ENCODE results near the gene TMEM208.

TMEM208 gene

DNA sequence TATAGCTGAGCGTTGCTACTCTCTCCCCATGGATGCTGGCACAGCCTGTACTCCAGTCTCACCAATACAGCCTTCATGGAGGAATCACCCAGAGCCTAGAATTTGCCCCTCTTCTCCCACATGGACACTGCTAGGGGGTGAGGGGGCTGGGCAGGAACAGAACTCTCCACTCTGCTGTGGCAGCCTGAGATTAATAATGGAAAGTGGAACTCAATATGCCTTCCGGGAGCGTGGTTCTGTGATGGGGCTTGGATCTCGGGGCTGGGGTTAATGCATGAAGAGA is 23.1 kb downstream of the TMEM208 start:
- no peaks in the 10 kb centered on the region for H3K36me3 ChIP-seq (ENCODE audit: control insufficient read depth, low read depth, low read length)
- H3K27ac ChIP-seq (ENCODE audit: low read length): no peak overlapping the region
- no peak overlapping the region for H3K9ac ChIP-seq (ENCODE audit: low read length)
- peak overlapping the region; percentile 76 for H3K4me3 ChIP-seq (ENCODE audit: low read length)
- peaks cover 23% of the 10 kb centered on the region for H3K4me1 ChIP-seq (ENCODE audit: control insufficient read depth, low read depth, low read length)
- H3K27me3 ChIP-seq (ENCODE audit: control insufficient read depth, insufficient read depth, low read length): peaks cover 30% of the 10 kb centered on the region
- no peaks in the 10 kb centered on the region for H3K9me3 ChIP-seq (ENCODE audit: control insufficient read depth, low read depth, low read length)

DNA sequence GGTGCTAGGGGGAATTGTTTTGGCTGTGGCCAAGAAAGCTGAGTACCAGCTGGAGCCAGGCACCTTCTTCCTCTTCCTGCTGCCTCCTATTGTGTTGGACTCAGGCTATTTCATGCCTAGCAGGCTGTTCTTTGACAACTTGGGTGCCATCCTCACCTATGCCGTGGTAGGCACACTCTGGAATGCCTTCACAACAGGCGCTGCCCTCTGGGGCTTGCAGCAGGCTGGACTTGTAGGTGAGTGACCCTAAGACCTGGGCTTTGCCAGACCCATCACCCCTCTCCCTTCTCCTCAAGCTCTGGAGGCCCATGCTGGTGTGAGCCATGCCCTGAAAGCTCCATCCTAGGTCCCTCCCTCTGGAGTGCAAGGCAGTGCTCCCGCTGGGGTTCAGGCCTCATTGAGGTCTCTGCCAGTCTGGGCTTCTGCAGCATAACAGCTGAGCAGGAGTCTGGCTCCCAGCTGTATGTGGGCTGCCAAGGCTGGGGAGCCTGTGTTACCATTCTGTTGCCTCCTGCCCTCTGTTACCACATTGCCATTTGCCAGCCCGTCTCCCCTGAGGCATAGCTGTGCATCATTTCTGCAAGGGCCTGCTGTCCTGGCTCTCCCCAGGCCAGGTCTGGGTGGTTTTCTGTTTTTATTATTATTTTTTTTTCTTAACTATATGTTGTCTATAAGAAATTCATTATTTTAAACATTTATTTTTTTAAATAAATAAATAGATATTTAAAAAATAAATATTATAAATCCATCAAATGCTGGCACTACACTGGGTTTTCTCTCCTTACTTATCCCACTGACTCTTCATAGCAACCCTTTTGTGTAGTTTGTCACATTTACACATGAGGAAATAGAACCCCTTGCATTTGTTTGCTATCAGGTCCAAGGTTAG is 25.9 kb downstream of the TMEM208 start:
- Histone ChIP-seq H3K9ac (ENCODE audit: low read length) (no peak overlapping the region), H3K27ac (ENCODE audit: low read length) (no peak overlapping the region), H3K27me3 (ENCODE audit: control insufficient read depth, insufficient read depth, low read length) (peaks cover 27% of the 10 kb centered on the region), H3K4me1 (ENCODE audit: control insufficient read depth, low read depth, low read length) (peaks cover 11% of the 10 kb centered on the region), H3K36me3 (ENCODE audit: control insufficient read depth, low read depth, low read length) (no peaks in the 10 kb centered on the region), H3K4me3 (ENCODE audit: low read length) (no peak overlapping the region), H3K9me3 (ENCODE audit: control insufficient read depth, low read depth, low read length) (no peaks in the 10 kb centered on the region)

DNA sequence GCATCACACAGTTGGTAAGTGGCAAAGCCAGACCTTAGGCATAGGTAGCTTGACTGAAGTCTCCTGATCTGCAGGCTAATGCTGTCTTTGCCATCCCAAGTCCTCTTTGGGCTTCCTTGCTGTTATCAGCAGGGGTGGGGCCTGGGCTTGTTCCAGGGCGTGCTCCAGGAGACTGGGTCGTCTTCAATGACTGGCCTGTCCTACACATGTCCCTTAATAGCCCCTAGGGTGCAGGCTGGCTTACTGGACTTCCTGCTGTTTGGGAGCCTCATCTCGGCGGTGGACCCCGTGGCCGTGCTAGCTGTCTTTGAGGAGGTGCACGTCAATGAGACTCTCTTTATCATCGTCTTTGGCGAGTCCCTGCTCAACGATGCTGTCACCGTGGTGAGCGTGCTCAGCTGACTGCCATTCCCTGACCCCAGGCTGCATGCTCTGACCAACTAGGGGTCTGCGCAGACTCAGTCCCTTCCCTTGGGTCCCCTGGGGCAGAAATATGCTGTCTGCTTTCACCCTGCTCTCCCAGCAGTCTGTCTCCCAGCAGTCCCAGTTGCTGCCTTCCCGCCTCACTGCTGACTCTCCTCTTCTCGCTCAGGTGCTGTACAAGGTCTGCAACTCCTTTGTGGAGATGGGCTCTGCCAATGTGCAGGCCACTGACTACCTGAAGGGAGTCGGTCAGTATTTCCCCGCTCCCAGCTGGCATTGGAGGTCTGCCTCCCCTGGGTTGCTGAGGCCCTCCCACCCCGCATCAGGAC is 28.0 kb downstream of the TMEM208 start:
- Histone ChIP-seq H3K9ac (ENCODE audit: low read length) (no peak overlapping the region), H3K27me3 (ENCODE audit: control insufficient read depth, insufficient read depth, low read length) (peaks cover 11% of the 10 kb centered on the region), H3K4me3 (ENCODE audit: low read length) (no peak overlapping the region), H3K4me1 (ENCODE audit: control insufficient read depth, low read depth, low read length) (peaks cover under 1% of the 10 kb centered on the region), H3K27ac (ENCODE audit: low read length) (no peak overlapping the region), H3K36me3 (ENCODE audit: control insufficient read depth, low read depth, low read length) (no peaks in the 10 kb centered on the region), H3K9me3 (ENCODE audit: control insufficient read depth, low read depth, low read length) (no peaks in the 10 kb centered on the region)

GRCh38 chr16:67255553-67256221 is 28.8 kb downstream of the TMEM208 start:
- H3K27me3 ChIP-seq (ENCODE audit: control insufficient read depth, insufficient read depth, low read length): peaks cover 4% of the 10 kb centered on the region
- no peaks in the 10 kb centered on the region for H3K4me1 ChIP-seq (ENCODE audit: control insufficient read depth, low read depth, low read length)
- no peak overlapping the region for H3K27ac ChIP-seq (ENCODE audit: low read length)
- H3K36me3 ChIP-seq (ENCODE audit: control insufficient read depth, low read depth, low read length): no peaks in the 10 kb centered on the region
- no peak overlapping the region for H3K4me3 ChIP-seq (ENCODE audit: low read length)
- H3K9me3 ChIP-seq (ENCODE audit: control insufficient read depth, low read depth, low read length): no peaks in the 10 kb centered on the region
- no peak overlapping the region for H3K9ac ChIP-seq (ENCODE audit: low read length)

DNA sequence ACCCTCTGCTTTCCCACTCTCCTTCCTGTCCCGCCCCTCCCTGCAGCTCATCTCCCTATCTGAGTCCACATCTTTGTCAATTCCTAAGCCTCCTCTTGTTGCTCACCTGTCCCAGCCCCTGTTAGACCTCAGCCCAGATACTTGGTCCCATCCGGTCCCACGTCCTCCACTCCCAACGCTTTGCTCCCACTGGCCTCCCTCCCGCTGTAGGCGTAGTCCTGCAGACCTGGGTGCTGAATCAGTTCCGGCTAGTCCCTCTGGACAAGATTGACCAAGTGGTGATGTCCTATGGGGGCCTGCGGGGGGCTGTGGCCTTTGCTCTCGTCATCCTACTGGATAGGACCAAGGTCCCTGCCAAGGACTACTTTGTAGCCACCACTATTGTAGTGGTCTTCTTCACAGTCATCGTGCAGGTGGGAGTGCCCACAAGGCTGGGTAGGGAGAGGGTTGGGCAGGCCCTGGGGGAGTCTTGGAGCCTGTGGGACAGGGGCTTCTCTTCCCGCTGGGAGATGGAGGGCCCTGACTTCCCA is 29.8 kb downstream of the TMEM208 start:
- no peaks in the 10 kb centered on the region for H3K36me3 ChIP-seq (ENCODE audit: control insufficient read depth, low read depth, low read length)
- H3K4me1 ChIP-seq (ENCODE audit: control insufficient read depth, low read depth, low read length): no peaks in the 10 kb centered on the region
- H3K27me3 ChIP-seq (ENCODE audit: control insufficient read depth, insufficient read depth, low read length): no peaks in the 10 kb centered on the region
- no peak overlapping the region for H3K4me3 ChIP-seq (ENCODE audit: low read length)
- no peak overlapping the region for H3K9ac ChIP-seq (ENCODE audit: low read length)
- no peaks in the 10 kb centered on the region for H3K9me3 ChIP-seq (ENCODE audit: control insufficient read depth, low read depth, low read length)
- no peak overlapping the region for H3K27ac ChIP-seq (ENCODE audit: low read length)

DNA sequence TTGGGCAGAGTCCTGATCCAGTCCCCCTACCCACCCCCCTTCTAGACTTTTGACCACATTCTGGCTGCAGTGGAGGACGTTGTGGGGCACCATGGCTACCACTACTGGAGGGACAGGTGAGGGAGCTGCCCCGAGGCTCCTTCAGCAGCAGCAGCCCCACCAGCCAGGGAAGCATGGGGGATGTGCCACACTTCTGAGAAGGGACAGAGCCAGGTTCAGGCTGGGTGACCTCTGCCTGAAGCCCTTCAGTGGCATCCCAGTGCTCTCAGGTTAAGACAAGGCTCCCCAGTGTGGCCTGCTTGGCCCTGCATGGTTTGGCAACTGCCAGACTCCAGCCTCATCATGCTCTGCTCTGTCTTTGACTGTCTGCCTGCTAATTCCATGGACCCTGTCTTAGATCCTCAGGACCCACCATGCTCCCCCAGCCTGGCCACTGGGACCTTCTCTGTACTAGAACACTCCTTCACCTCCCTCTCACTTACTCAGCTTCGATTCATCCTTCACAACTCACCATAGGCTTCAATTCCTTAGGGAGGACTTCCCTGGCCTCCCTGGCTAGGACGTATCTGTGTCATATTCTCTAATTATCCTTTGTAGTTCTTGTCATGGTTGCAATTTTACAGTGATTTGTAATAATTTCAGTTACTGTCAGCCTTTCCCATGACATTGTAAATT is 30.7 kb downstream of the TMEM208 start:
- no peak overlapping the region for H3K27ac ChIP-seq (ENCODE audit: low read length)
- no peaks in the 10 kb centered on the region for H3K36me3 ChIP-seq (ENCODE audit: control insufficient read depth, low read depth, low read length)
- H3K4me3 ChIP-seq (ENCODE audit: low read length): no peak overlapping the region
- H3K9me3 ChIP-seq (ENCODE audit: control insufficient read depth, low read depth, low read length): no peaks in the 10 kb centered on the region
- H3K27me3 ChIP-seq (ENCODE audit: control insufficient read depth, insufficient read depth, low read length): no peaks in the 10 kb centered on the region
- H3K4me1 ChIP-seq (ENCODE audit: control insufficient read depth, low read depth, low read length): no peaks in the 10 kb centered on the region
- H3K9ac ChIP-seq (ENCODE audit: low read length): no peak overlapping the region

GRCh38 chr16:67258161-67258835 is 31.4 kb downstream of the TMEM208 start:
- Histone ChIP-seq H3K4me3 (ENCODE audit: low read length) (no peak overlapping the region), H3K9ac (ENCODE audit: low read length) (no peak overlapping the region), H3K4me1 (ENCODE audit: control insufficient read depth, low read depth, low read length) (no peaks in the 10 kb centered on the region), H3K27ac (ENCODE audit: low read length) (no peak overlapping the region), H3K36me3 (ENCODE audit: control insufficient read depth, low read depth, low read length) (no peaks in the 10 kb centered on the region), H3K9me3 (ENCODE audit: control insufficient read depth, low read depth, low read length) (no peaks in the 10 kb centered on the region), H3K27me3 (ENCODE audit: control insufficient read depth, insufficient read depth, low read length) (no peaks in the 10 kb centered on the region)

GRCh38 chr16:67259705-67260104 is 32.8 kb downstream of the TMEM208 start:
- H3K27me3 ChIP-seq (ENCODE audit: control insufficient read depth, insufficient read depth, low read length): no peaks in the 10 kb centered on the region
- no peak overlapping the region for H3K9ac ChIP-seq (ENCODE audit: low read length)
- no peak overlapping the region for H3K27ac ChIP-seq (ENCODE audit: low read length)
- H3K9me3 ChIP-seq (ENCODE audit: control insufficient read depth, low read depth, low read length): no peaks in the 10 kb centered on the region
- no peaks in the 10 kb centered on the region for H3K4me1 ChIP-seq (ENCODE audit: control insufficient read depth, low read depth, low read length)
- no peak overlapping the region for H3K4me3 ChIP-seq (ENCODE audit: low read length)
- H3K36me3 ChIP-seq (ENCODE audit: control insufficient read depth, low read depth, low read length): no peaks in the 10 kb centered on the region

DNA sequence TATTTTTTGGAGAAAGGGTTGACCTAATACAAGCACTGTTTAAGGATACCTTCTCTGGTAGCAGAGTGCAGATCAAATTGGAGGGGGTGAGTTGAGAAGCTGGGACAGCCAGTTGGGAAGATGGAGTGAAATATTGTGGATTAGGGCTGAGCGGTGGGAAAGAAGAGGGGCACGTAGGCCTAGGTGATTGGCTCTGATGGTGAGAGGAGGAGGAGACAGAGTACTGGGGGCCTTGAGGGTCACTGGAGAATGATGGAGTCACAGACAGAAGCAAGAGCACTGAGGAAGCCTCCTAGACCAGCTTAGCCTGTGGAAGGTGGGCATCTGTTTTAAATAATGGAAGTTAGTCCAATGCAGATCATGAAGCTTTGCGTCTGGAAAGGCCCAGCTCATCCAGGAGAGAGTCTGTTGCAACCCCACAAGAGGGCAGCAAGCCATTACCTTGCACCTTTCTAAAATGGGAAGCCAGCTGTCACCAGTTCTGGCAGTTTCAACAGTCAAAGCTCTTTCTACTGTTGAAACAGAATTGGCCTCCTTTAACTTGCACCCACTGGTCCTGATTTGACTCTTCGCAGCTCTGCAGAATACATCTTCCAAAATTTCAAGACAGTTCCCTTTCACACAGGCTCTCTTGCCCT is 33.6 kb downstream of the TMEM208 start:
- H3K27ac ChIP-seq (ENCODE audit: low read length): no peak overlapping the region
- no peak overlapping the region for H3K9ac ChIP-seq (ENCODE audit: low read length)

DNA sequence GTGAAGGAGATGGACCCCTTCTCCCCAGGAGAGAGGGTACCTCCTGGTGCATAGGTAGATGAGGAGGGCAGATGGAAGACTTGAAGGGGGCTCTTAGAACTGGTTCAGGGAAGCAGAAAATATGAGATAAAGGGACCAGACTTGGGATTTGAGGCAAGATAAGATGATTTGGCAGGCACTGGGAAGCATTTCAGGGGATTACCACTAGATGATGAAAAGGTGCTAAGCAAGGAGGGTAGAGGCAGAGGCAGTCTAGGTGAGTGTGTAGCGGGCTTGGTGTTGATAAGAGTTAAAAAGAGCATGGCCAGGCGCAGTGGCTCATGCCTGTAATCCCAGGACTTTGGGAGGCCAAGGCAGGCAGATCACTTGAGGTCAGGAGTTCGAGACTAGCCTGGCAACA is 36.3 kb downstream of the TMEM208 start:
- H3K9ac ChIP-seq (ENCODE audit: low read length): no peak overlapping the region
- H3K27me3 ChIP-seq (ENCODE audit: control insufficient read depth, insufficient read depth, low read length): no peaks in the 10 kb centered on the region
- no peaks in the 10 kb centered on the region for H3K4me1 ChIP-seq (ENCODE audit: control insufficient read depth, low read depth, low read length)
- H3K36me3 ChIP-seq (ENCODE audit: control insufficient read depth, low read depth, low read length): no peaks in the 10 kb centered on the region
- no peak overlapping the region for H3K4me3 ChIP-seq (ENCODE audit: low read length)
- H3K9me3 ChIP-seq (ENCODE audit: control insufficient read depth, low read depth, low read length): no peaks in the 10 kb centered on the region
- H3K27ac ChIP-seq (ENCODE audit: low read length): no peak overlapping the region

More for the DNA sequence above, 33.6 kb downstream of the TMEM208 start:
- Histone ChIP-seq H3K9me3 (ENCODE audit: control insufficient read depth, low read depth, low read length) (no peaks in the 10 kb centered on the region), H3K36me3 (ENCODE audit: control insufficient read depth, low read depth, low read length) (no peaks in the 10 kb centered on the region), H3K27me3 (ENCODE audit: control insufficient read depth, insufficient read depth, low read length) (no peaks in the 10 kb centered on the region), H3K4me3 (ENCODE audit: low read length) (no peak overlapping the region), H3K4me1 (ENCODE audit: control insufficient read depth, low read depth, low read length) (no peaks in the 10 kb centered on the region)

All from iPS-18a (cell line).